DND-41 (cell line): ENCODE results near the gene TUB.

Experiments used
- ATAC-seq: fragments of 200-7000 bp; cut with Tn5 transposase; 3 replicates; pipeline ENCODE4 v1.9.1; 2021; ENCODE audit warnings: low read depth; ENCODE audit not compliant: insufficient read depth
- DNase-seq: peaks from one replicate; pipeline ENCODE4 v3.0.0-alpha.2; 2020
- H2AFZ ChIP-seq: 2 replicates; pipeline ENCODE4 v1.6.0; 2012; ENCODE audit warnings: low read depth, low read length
- H3K27ac ChIP-seq: 2 replicates; pipeline ENCODE4 v1.5.1; 2012; ENCODE audit warnings: low read length, inconsistent platforms
- H3K27me3 ChIP-seq: fragments of 200-600 bp; sonication (generic); 2 replicates; pipeline ENCODE4 v1.6.0; 2012; ENCODE audit warnings: low read length, mild to moderate bottlenecking, inconsistent platforms; ENCODE audit not compliant: insufficient read depth, poor library complexity
- H3K36me3 ChIP-seq: 2 replicates; pipeline ENCODE4 v1.5.1; 2012; ENCODE audit warnings: low read length, inconsistent platforms; ENCODE audit not compliant: insufficient read depth
- H3K4me1 ChIP-seq: 2 replicates; pipeline ENCODE4 v1.5.1; 2012; ENCODE audit warnings: mild to moderate bottlenecking, low read length; ENCODE audit not compliant: insufficient read depth
- H3K4me2 ChIP-seq: 2 replicates; pipeline ENCODE4 v1.6.0; 2012; ENCODE audit warnings: mild to moderate bottlenecking, moderate library complexity, low read length, inconsistent platforms; ENCODE audit not compliant: insufficient read depth
- H3K4me3 ChIP-seq, 2 experiments: fragments of 200-600 bp in 1 of 2; shearing (Covaris generic) in 1 of 2; 2 replicates each; pipeline ENCODE4 v1.5.1; 2012 to 2016; ENCODE audit warnings: inconsistent platforms in 2 of 2, low read length in 2 of 2, mild to moderate bottlenecking in 2 of 2, low read depth in 1 of 2, moderate library complexity in 1 of 2
- H3K79me2 ChIP-seq: 2 replicates; pipeline ENCODE4 v1.6.0; 2012; ENCODE audit warnings: low read length, inconsistent platforms; ENCODE audit not compliant: insufficient read depth
- H3K9ac ChIP-seq: 2 replicates; pipeline ENCODE4 v1.6.0; 2012; ENCODE audit warnings: low read depth, mild to moderate bottlenecking, inconsistent platforms, low read length, moderate library complexity
- H3K9me3 ChIP-seq: 2 replicates; pipeline ENCODE4 v1.5.1; 2012; ENCODE audit warnings: low read length, moderate library complexity, mild to moderate bottlenecking, inconsistent platforms; ENCODE audit not compliant: insufficient read depth, severe bottlenecking
- H4K20me1 ChIP-seq: 2 replicates; pipeline ENCODE4 v1.6.0; 2012; ENCODE audit warnings: low read length; ENCODE audit not compliant: insufficient read depth
- EZH2 ChIP-seq: IDR thresholded peaks from 3 replicates; pipeline ENCODE4 v1.6.1; 2012; ENCODE audit warnings: borderline replicate concordance, low read depth, mild to moderate bottlenecking, moderate library complexity, low read length, inconsistent platforms; ENCODE audit not compliant: severe bottlenecking
- TF ChIP-seq, protein P1 (sequence below): IDR thresholded peaks from 2 replicates; pipeline ENCODE4 v1.5.1; 2012; ENCODE audit warnings: borderline replicate concordance, low read length, moderate library complexity, mild to moderate bottlenecking; ENCODE audit not compliant: poor library complexity, severe bottlenecking; ENCODE audit errors: extremely low read depth

TUB gene

GRCh38 chr11:8049084-8049483 lies 31.9 kb upstream of the TUB start:
- Histone ChIP-seq H3K27me3 (peaks cover 16% of the 10 kb centered on the region), H3K4me1 (no peaks in the 10 kb centered on the region), H3K4me2 (no peak overlapping the region), H3K36me3 (no peaks in the 10 kb centered on the region), H4K20me1 (no peaks in the 10 kb centered on the region), H3K9ac (no peak overlapping the region), H3K9me3 (no peaks in the 10 kb centered on the region), H3K27ac (no peak overlapping the region), H3K79me2 (no peaks in the 10 kb centered on the region), H3K4me3 (no peak overlapping the region), H2AFZ (no peak overlapping the region)
- ATAC-seq (no peak), DNase-seq (no peak)
- TF ChIP-seq, protein P1, sequence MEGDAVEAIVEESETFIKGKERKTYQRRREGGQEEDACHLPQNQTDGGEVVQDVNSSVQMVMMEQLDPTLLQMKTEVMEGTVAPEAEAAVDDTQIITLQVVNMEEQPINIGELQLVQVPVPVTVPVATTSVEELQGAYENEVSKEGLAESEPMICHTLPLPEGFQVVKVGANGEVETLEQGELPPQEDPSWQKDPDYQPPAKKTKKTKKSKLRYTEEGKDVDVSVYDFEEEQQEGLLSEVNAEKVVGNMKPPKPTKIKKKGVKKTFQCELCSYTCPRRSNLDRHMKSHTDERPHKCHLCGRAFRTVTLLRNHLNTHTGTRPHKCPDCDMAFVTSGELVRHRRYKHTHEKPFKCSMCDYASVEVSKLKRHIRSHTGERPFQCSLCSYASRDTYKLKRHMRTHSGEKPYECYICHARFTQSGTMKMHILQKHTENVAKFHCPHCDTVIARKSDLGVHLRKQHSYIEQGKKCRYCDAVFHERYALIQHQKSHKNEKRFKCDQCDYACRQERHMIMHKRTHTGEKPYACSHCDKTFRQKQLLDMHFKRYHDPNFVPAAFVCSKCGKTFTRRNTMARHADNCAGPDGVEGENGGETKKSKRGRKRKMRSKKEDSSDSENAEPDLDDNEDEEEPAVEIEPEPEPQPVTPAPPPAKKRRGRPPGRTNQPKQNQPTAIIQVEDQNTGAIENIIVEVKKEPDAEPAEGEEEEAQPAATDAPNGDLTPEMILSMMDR, result no peak
- TF ChIP-seq EZH2, result no peak

- H3K4me1 ChIP-seq, result no peaks in the 10 kb centered on the region
- H3K27ac ChIP-seq, result no peak overlapping the region
- H2AFZ ChIP-seq, result no peak overlapping the region
- H3K27me3 ChIP-seq, result peaks cover 15% of the 10 kb centered on the region
- H3K36me3 ChIP-seq, result no peaks in the 10 kb centered on the region
- TF ChIP-seq, protein P1, result no peak
- no peak for TF ChIP-seq EZH2
- H3K4me3 ChIP-seq, result no peak overlapping the region
- DNase-seq (no peak), ATAC-seq (no peak)
- no peaks in the 10 kb centered on the region for H4K20me1 ChIP-seq
- no peaks in the 10 kb centered on the region for H3K9me3 ChIP-seq
- no peaks in the 10 kb centered on the region for H3K79me2 ChIP-seq
- H3K9ac ChIP-seq, result no peak overlapping the region
- no peak overlapping the region for H3K4me2 ChIP-seq
These were observed 25.7 kb upstream of the TUB start for GRCh38 chr11:8055091-8055835.

GRCh38 chr11:8055836-8056526 lies 25.0 kb upstream of the TUB start:
- H3K9ac ChIP-seq, result no peak overlapping the region
- DNase-seq (no peak), ATAC-seq (no peak)
- H2AFZ ChIP-seq, result no peak overlapping the region
- no peaks in the 10 kb centered on the region for H3K4me1 ChIP-seq
- no peak overlapping the region for H3K4me2 ChIP-seq
- H3K27me3 ChIP-seq, result peaks cover 10% of the 10 kb centered on the region
- H4K20me1 ChIP-seq, result no peaks in the 10 kb centered on the region
- no peaks in the 10 kb centered on the region for H3K79me2 ChIP-seq
- no peaks in the 10 kb centered on the region for H3K9me3 ChIP-seq
- no peak overlapping the region for H3K27ac ChIP-seq
- no peak for TF ChIP-seq EZH2
- TF ChIP-seq, protein P1, result no peak
- no peaks in the 10 kb centered on the region for H3K36me3 ChIP-seq
- no peak overlapping the region for H3K4me3 ChIP-seq
